ENCODE data around the gene LCTL. TPM values are rescaled to one million over a fixed set of nuclear protein-coding genes. Genes with fewer than 3 reads are reported as not detected.

LCTL gene
- total RNA-seq, 1 donor from 2014 or later, result 12.8 TPM

GRCh38 chr15:66573719-66574595 is 8.2 kb upstream of the LCTL start:
- H2AFZ ChIP-seq (ENCODE audit: low read depth, low read length), result no peak overlapping the region
- no peak overlapping the region for H3K27ac Mint-ChIP-seq (ENCODE audit: unreplicated experiment)
- H3K27me3 Mint-ChIP-seq (ENCODE audit: low read depth, unreplicated experiment), result peaks cover 7% of the 10 kb centered on the region
- H3K4me1 ChIP-seq (ENCODE audit: insufficient read depth, low read length), result peaks cover 8% of the 10 kb centered on the region
- no peak overlapping the region for H3K9ac ChIP-seq (ENCODE audit: low read length)
- no peaks in the 10 kb centered on the region for H3K36me3 ChIP-seq (ENCODE audit: insufficient read depth, low read length)
- no peak for TF ChIP-seq EZH2 (IDR thresholded peaks at IDR 0.05; ENCODE audit: insufficient read depth, low read length)
- no peak for TF ChIP-seq CTCF (IDR thresholded peaks at IDR 0.05; ENCODE audit: insufficient read depth, low read depth, low read length)
- H4K20me1 ChIP-seq (ENCODE audit: insufficient read depth, low read length), result no peaks in the 10 kb centered on the region
- FAIRE-seq (no peak), DNase-seq (ENCODE audit: low read depth) (peak; percentile 84)
- H3K27me3 ChIP-seq (ENCODE audit: insufficient read depth, low read length), result no peaks in the 10 kb centered on the region
- H3K9me3 ChIP-seq (ENCODE audit: insufficient read depth, low read depth, low read length), result no peaks in the 10 kb centered on the region
- no peak overlapping the region for H3K4me2 ChIP-seq (ENCODE audit: low read length)
- no peaks in the 10 kb centered on the region for H3K4me1 Mint-ChIP-seq (ENCODE audit: low read depth, unreplicated experiment)
- H3K4me3 ChIP-seq (ENCODE audit: insufficient read depth, low read depth, low read length), result no peak overlapping the region
- no peaks in the 10 kb centered on the region for H3K79me2 ChIP-seq (ENCODE audit: insufficient read depth, low read length)
- no peak overlapping the region for H3K27ac ChIP-seq (ENCODE audit: low read depth, low read length)
- no peak overlapping the region for H3K4me3 Mint-ChIP-seq (ENCODE audit: unreplicated experiment)
- no peaks in the 10 kb centered on the region for H3K9me3 Mint-ChIP-seq (ENCODE audit: unreplicated experiment)
- no peaks in the 10 kb centered on the region for H3K36me3 Mint-ChIP-seq (ENCODE audit: low read depth, unreplicated experiment)

GRCh38 chr15:66573348-66573718 is 7.5 kb upstream of the LCTL start:
- Histone ChIP-seq H3K9me3 (ENCODE audit: insufficient read depth, low read depth, low read length) (no peaks in the 10 kb centered on the region), H2AFZ (ENCODE audit: low read depth, low read length) (no peak overlapping the region), H3K79me2 (ENCODE audit: insufficient read depth, low read length) (no peaks in the 10 kb centered on the region), H3K27me3 (ENCODE audit: insufficient read depth, low read length) (no peaks in the 10 kb centered on the region), H3K4me3 (ENCODE audit: insufficient read depth, low read depth, low read length) (no peak overlapping the region), H3K4me2 (ENCODE audit: low read length) (no peak overlapping the region), H3K36me3 (ENCODE audit: insufficient read depth, low read length) (no peaks in the 10 kb centered on the region), H3K27ac (ENCODE audit: low read depth, low read length) (no peak overlapping the region), H3K4me1 (ENCODE audit: insufficient read depth, low read length) (peaks cover 4% of the 10 kb centered on the region), H4K20me1 (ENCODE audit: insufficient read depth, low read length) (no peaks in the 10 kb centered on the region), H3K9ac (ENCODE audit: low read length) (no peak overlapping the region)
- H3K4me1 Mint-ChIP-seq (ENCODE audit: low read depth, unreplicated experiment), result no peaks in the 10 kb centered on the region
- H3K27ac Mint-ChIP-seq (ENCODE audit: unreplicated experiment), result no peak overlapping the region
- FAIRE-seq (no peak), DNase-seq (ENCODE audit: low read depth) (no peak)
- peaks cover 7% of the 10 kb centered on the region for H3K27me3 Mint-ChIP-seq (ENCODE audit: low read depth, unreplicated experiment)
- TF ChIP-seq CTCF (IDR thresholded peaks at IDR 0.05; ENCODE audit: insufficient read depth, low read depth, low read length), result no peak
- no peak for TF ChIP-seq EZH2 (IDR thresholded peaks at IDR 0.05; ENCODE audit: insufficient read depth, low read length)
- no peaks in the 10 kb centered on the region for H3K36me3 Mint-ChIP-seq (ENCODE audit: low read depth, unreplicated experiment)
- H3K9me3 Mint-ChIP-seq (ENCODE audit: unreplicated experiment), result no peaks in the 10 kb centered on the region
- no peak overlapping the region for H3K4me3 Mint-ChIP-seq (ENCODE audit: unreplicated experiment)

- H3K4me3 Mint-ChIP-seq (ENCODE audit: unreplicated experiment), result no peak overlapping the region
Measured at GRCh38 chr15:66572146-66572545, 6.3 kb upstream of the LCTL start.

More at GRCh38 chr15:66572146-66572545, 6.3 kb upstream of the LCTL start:
- Mint-ChIP-seq H3K27me3 (ENCODE audit: low read depth, unreplicated experiment) (peaks cover 7% of the 10 kb centered on the region), H3K36me3 (ENCODE audit: low read depth, unreplicated experiment) (no peaks in the 10 kb centered on the region), H3K27ac (ENCODE audit: unreplicated experiment) (no peak overlapping the region), H3K4me1 (ENCODE audit: low read depth, unreplicated experiment) (peaks cover under 1% of the 10 kb centered on the region), H3K9me3 (ENCODE audit: unreplicated experiment) (no peaks in the 10 kb centered on the region)
- H3K36me3 ChIP-seq (ENCODE audit: insufficient read depth, low read length), result no peaks in the 10 kb centered on the region
- no peaks in the 10 kb centered on the region for H3K27me3 ChIP-seq (ENCODE audit: insufficient read depth, low read length)
- TF ChIP-seq EZH2 (IDR thresholded peaks at IDR 0.05; ENCODE audit: insufficient read depth, low read length) (no peak), CTCF (IDR thresholded peaks at IDR 0.05; ENCODE audit: insufficient read depth, low read depth, low read length) (no peak)
- no peak overlapping the region for H3K4me2 ChIP-seq (ENCODE audit: low read length)
- no peak overlapping the region for H3K9ac ChIP-seq (ENCODE audit: low read length)
- H2AFZ ChIP-seq (ENCODE audit: low read depth, low read length), result no peak overlapping the region
- no peaks in the 10 kb centered on the region for H3K9me3 ChIP-seq (ENCODE audit: insufficient read depth, low read depth, low read length)
- H3K4me1 ChIP-seq (ENCODE audit: insufficient read depth, low read length), result peaks cover 1% of the 10 kb centered on the region
- no peak overlapping the region for H3K4me3 ChIP-seq (ENCODE audit: insufficient read depth, low read depth, low read length)
- no peaks in the 10 kb centered on the region for H3K79me2 ChIP-seq (ENCODE audit: insufficient read depth, low read length)
- DNase-seq (ENCODE audit: low read depth) (no peak), FAIRE-seq (no peak)
- no peaks in the 10 kb centered on the region for H4K20me1 ChIP-seq (ENCODE audit: insufficient read depth, low read length)
- no peak overlapping the region for H3K27ac ChIP-seq (ENCODE audit: low read depth, low read length)
